Upper lobe of left lung (tissue), 4 donors: ENCODE data around the gene BNIP2.

Source experiments
- EP300 ChIP-seq, 4 donors: sonication (generic); formaldehyde crosslinking; IDR thresholded peaks; one replicate each; pipeline ENCODE4 v1.5.1; 2017; ENCODE audit warnings: antibody characterized with exemption in 4 of 4, control low read depth in 2 of 4
- POLR2A ChIP-seq, 4 donors: fragments of 450-650 bp; IDR thresholded peaks; one replicate each; pipeline ENCODE4 v1.5.1; 2016 to 2017; ENCODE audit warnings: antibody characterized with exemption in 4 of 4, mild to moderate bottlenecking in 2 of 4
- POLR2AphosphoS5 ChIP-seq, 2 donors: sonication (generic); formaldehyde crosslinking; IDR thresholded peaks; one replicate each; pipeline ENCODE4 v1.5.1; 2017; ENCODE audit warnings: antibody characterized with exemption in 2 of 2
- TF ChIP-seq, protein P1 (sequence below), 6 experiments: fragments of 450-650 bp in 4 of 6; fragments of 200-600 bp in 2 of 6; sonication (generic) in 2 of 6; IDR thresholded peaks; one replicate each; pipeline ENCODE4 v1.5.1; 2016 to 2019; ENCODE audit warnings: antibody characterized with exemption in 6 of 6

GRCh38 chr15:59721411-59721810 lies 32.3 kb upstream of the BNIP2 start:
- TF ChIP-seq, protein P1, sequence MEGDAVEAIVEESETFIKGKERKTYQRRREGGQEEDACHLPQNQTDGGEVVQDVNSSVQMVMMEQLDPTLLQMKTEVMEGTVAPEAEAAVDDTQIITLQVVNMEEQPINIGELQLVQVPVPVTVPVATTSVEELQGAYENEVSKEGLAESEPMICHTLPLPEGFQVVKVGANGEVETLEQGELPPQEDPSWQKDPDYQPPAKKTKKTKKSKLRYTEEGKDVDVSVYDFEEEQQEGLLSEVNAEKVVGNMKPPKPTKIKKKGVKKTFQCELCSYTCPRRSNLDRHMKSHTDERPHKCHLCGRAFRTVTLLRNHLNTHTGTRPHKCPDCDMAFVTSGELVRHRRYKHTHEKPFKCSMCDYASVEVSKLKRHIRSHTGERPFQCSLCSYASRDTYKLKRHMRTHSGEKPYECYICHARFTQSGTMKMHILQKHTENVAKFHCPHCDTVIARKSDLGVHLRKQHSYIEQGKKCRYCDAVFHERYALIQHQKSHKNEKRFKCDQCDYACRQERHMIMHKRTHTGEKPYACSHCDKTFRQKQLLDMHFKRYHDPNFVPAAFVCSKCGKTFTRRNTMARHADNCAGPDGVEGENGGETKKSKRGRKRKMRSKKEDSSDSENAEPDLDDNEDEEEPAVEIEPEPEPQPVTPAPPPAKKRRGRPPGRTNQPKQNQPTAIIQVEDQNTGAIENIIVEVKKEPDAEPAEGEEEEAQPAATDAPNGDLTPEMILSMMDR (IDR thresholded peaks at IDR 0.05), result no peak
- TF ChIP-seq EP300 (IDR thresholded peaks at IDR 0.05) (no peak), POLR2A (IDR thresholded peaks at IDR 0.05) (no peak), POLR2AphosphoS5 (IDR thresholded peaks at IDR 0.05) (no peak)
